Measurements from ENCODE around the gene SLC9C1.

DNA sequence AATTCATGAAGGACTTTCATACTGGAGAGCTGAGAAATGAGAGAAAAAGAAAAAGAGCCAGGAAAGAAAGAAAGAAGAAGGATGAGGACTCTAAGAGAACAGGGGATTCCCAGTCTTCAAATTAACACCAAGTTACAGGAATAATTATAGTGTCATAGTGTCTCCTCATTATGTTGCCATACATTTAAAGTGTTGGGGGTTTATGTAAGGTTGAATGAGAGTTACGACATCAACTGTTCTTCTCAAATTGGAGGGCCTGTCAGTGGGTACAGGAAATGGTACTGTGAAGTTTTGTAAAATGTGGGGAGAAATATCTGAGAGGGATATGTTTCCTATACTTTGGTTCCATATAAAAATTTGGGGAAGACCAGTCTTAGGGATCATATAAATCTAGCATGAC lies 26.7 kb upstream of the SLC9C1 start:
- TF ChIP-seq, protein P1, sequence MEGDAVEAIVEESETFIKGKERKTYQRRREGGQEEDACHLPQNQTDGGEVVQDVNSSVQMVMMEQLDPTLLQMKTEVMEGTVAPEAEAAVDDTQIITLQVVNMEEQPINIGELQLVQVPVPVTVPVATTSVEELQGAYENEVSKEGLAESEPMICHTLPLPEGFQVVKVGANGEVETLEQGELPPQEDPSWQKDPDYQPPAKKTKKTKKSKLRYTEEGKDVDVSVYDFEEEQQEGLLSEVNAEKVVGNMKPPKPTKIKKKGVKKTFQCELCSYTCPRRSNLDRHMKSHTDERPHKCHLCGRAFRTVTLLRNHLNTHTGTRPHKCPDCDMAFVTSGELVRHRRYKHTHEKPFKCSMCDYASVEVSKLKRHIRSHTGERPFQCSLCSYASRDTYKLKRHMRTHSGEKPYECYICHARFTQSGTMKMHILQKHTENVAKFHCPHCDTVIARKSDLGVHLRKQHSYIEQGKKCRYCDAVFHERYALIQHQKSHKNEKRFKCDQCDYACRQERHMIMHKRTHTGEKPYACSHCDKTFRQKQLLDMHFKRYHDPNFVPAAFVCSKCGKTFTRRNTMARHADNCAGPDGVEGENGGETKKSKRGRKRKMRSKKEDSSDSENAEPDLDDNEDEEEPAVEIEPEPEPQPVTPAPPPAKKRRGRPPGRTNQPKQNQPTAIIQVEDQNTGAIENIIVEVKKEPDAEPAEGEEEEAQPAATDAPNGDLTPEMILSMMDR (IDR thresholded peaks at IDR 0.05; ENCODE audit: low read length): no peak
- TF ChIP-seq EZH2 (IDR thresholded peaks at IDR 0.05; ENCODE audit: borderline replicate concordance, low read length): no peak

Data from OCI-LY1 (cell line).